ENCODE measurements around the gene MT1A.

DNA sequence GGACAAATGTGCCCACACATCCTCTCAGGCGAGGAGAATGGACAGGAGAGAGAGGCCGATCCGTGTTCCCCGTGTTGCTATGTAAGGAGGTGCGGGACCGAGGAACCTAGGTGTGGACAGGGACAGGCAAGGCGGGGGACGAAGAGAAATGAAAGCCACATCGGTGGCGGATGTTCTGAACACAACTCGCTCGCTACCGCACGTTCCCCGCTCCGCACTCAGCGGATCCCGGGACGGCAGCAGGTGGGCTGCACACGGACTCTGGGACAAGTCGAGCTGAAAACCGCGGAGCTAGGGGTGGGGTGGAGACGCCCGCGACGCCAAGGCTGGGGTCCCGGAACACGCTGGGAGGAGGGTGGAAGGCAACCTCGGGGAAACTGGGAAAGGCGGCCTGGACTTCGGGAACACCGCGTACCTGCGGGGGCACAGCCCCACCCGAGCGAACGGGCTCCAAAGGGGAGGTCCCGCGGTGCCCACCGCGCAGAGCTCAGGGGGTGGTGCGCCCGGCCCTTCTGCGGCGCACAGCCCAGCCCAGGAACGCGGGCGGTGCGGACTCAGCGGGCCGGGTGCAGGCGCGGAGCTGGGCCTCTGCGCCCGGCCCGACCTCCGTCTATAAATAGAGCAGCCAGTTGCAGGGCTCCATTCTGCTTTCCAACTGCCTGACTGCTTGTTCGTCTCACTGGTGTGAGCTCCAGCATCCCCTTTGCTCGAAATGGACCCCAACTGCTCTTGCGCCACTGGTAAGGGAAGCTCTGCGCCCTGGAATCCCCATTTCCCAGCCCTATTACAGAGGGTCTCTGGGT, 13.1 kb upstream of the MT1A start, which contains the start of gene MT1E:
- TF ChIP-seq GATA2 (IDR thresholded peaks at IDR 0.05; ENCODE audit: low read depth, low read length) (no peak), GATA3 (IDR thresholded peaks at IDR 0.05; ENCODE audit: low read depth, low read length) (no peak)
